Measurements from ENCODE around the gene ZP2.
"Not testable (repeated sequence)": the region's sequence is repeated elsewhere in the genome, so short reads cannot be mapped to it uniquely, and the experiment has no call there.

ZP2 gene

GRCh38 chr16:21197621-21198020 is 13.8 kb downstream of the ZP2 start:
- Histone ChIP-seq H2BK120ac (ENCODE audit: low read depth, low read length) (no peak overlapping the region), H3K4me1 (ENCODE audit: control insufficient read depth in 2 of 2, insufficient read depth in 1 of 2, low read depth in 1 of 2, low read length in 2 of 2) (no peaks in the 10 kb centered on the region), H2BK15ac (ENCODE audit: low read length) (no peak overlapping the region), H3K4ac (ENCODE audit: low read length) (no peak overlapping the region), H3K27me3 (ENCODE audit: control insufficient read depth in 3 of 3, insufficient read depth in 3 of 3, low read depth in 1 of 3, low read length in 3 of 3) (peaks cover 0 to 6% (median 0%) of the 10 kb centered on the region in 3 experiments), H2AK5ac (ENCODE audit: low read depth, low read length) (no peak overlapping the region), H3K36me3 (replicated peaks in 1 of 2; ENCODE audit: control insufficient read depth in 2 of 2, insufficient read depth in 2 of 2, low read length in 2 of 2) (no peaks in the 10 kb centered on the region), H3K27ac (replicated peaks; ENCODE audit: low read length) (no peak overlapping the region), H3K18ac (ENCODE audit: low read length) (no peak overlapping the region), H4K91ac (ENCODE audit: low read depth, low read length, poor library complexity) (no peak overlapping the region), H4K8ac (ENCODE audit: low read depth, low read length) (no peak overlapping the region), H2BK12ac (ENCODE audit: low read length) (no peak overlapping the region), H3K9ac (ENCODE audit: low read depth, low read length, poor library complexity) (no peak overlapping the region), H3K79me1 (ENCODE audit: low read depth, low read length) (no peaks in the 10 kb centered on the region), H3K4me3 (ENCODE audit: low read length in 2 of 2) (no peak overlapping the region), H3K9me3 (replicated peaks in 1 of 2; ENCODE audit: control insufficient read depth in 2 of 2, insufficient read depth in 1 of 2, low read depth in 1 of 2, low read length in 2 of 2) (no peaks in the 10 kb centered on the region), H3K23ac (ENCODE audit: low read depth, low read length, poor library complexity) (no peak overlapping the region), H2AFZ (ENCODE audit: low read length) (no peak overlapping the region), H2BK5ac (ENCODE audit: low read length) (no peak overlapping the region), H3K14ac (ENCODE audit: low read length) (no peak overlapping the region), H3K4me2 (ENCODE audit: insufficient read depth, low read length, poor library complexity, severe bottlenecking) (no peak overlapping the region)
- no peak for DNase-seq (ENCODE audit: low spot score)
- no CpG with 5 or more reads among the region's 3 CpGs for whole genome bisulfite sequencing, 2 donors (ENCODE audit: extremely low coverage in 2 of 2, insufficient read length in 2 of 2, insufficient replicate concordance in 1 of 2)

GRCh38 chr16:21197112-21197511 is 14.3 kb downstream of the ZP2 start:
- Histone ChIP-seq H3K27ac (replicated peaks; ENCODE audit: low read length) (no peak overlapping the region), H3K36me3 (replicated peaks in 1 of 2; ENCODE audit: control insufficient read depth in 2 of 2, insufficient read depth in 2 of 2, low read length in 2 of 2) (no peaks in the 10 kb centered on the region), H3K14ac (ENCODE audit: low read length) (no peak overlapping the region), H2BK12ac (ENCODE audit: low read length) (no peak overlapping the region), H3K4me2 (ENCODE audit: insufficient read depth, low read length, poor library complexity, severe bottlenecking) (no peak overlapping the region), H3K23ac (ENCODE audit: low read depth, low read length, poor library complexity) (no peak overlapping the region), H4K8ac (ENCODE audit: low read depth, low read length) (no peak overlapping the region), H4K91ac (ENCODE audit: low read depth, low read length, poor library complexity) (no peak overlapping the region), H3K4me1 (ENCODE audit: control insufficient read depth in 2 of 2, insufficient read depth in 1 of 2, low read depth in 1 of 2, low read length in 2 of 2) (no peaks in the 10 kb centered on the region), H2BK5ac (ENCODE audit: low read length) (no peak overlapping the region), H2BK120ac (ENCODE audit: low read depth, low read length) (no peak overlapping the region), H2AK5ac (ENCODE audit: low read depth, low read length) (no peak overlapping the region), H3K79me1 (ENCODE audit: low read depth, low read length) (no peaks in the 10 kb centered on the region), H3K9me3 (replicated peaks in 1 of 2; ENCODE audit: control insufficient read depth in 2 of 2, insufficient read depth in 1 of 2, low read depth in 1 of 2, low read length in 2 of 2) (no peaks in the 10 kb centered on the region), H3K4me3 (ENCODE audit: low read length in 2 of 2) (no peak overlapping the region), H2AFZ (ENCODE audit: low read length) (no peak overlapping the region), H2BK15ac (ENCODE audit: low read length) (no peak overlapping the region), H3K18ac (ENCODE audit: low read length) (no peak overlapping the region), H3K4ac (ENCODE audit: low read length) (no peak overlapping the region), H3K27me3 (ENCODE audit: control insufficient read depth in 3 of 3, insufficient read depth in 3 of 3, low read depth in 1 of 3, low read length in 3 of 3) (peaks cover 0 to 3% (median 0%) of the 10 kb centered on the region in 3 experiments), H3K9ac (ENCODE audit: low read depth, low read length, poor library complexity) (no peak overlapping the region)
- WGBS, 2 donors (ENCODE audit: extremely low coverage in 2 of 2, insufficient read length in 2 of 2, insufficient replicate concordance in 1 of 2): no CpG with 5 or more reads among the region's 1 CpG
- DNase-seq (ENCODE audit: low spot score): no peak

GRCh38 chr16:21195330-21195729 is 16.0 kb downstream of the ZP2 start:
- not testable (repeated sequence) for H4K91ac ChIP-seq (ENCODE audit: low read depth, low read length, poor library complexity); H3K9me3 ChIP-seq (replicated peaks in 1 of 2; ENCODE audit: control insufficient read depth in 2 of 2, insufficient read depth in 1 of 2, low read depth in 1 of 2, low read length in 2 of 2); H3K36me3 ChIP-seq (replicated peaks in 1 of 2; ENCODE audit: control insufficient read depth in 2 of 2, insufficient read depth in 2 of 2, low read length in 2 of 2); H3K27me3 ChIP-seq (ENCODE audit: control insufficient read depth in 3 of 3, insufficient read depth in 3 of 3, low read depth in 1 of 3, low read length in 3 of 3); H2BK120ac ChIP-seq (ENCODE audit: low read depth, low read length); H2BK15ac ChIP-seq (ENCODE audit: low read length); H3K18ac ChIP-seq (ENCODE audit: low read length); H2AFZ ChIP-seq (ENCODE audit: low read length); DNase-seq (ENCODE audit: low spot score); H3K4me1 ChIP-seq (ENCODE audit: control insufficient read depth in 2 of 2, insufficient read depth in 1 of 2, low read depth in 1 of 2, low read length in 2 of 2); H3K23ac ChIP-seq (ENCODE audit: low read depth, low read length, poor library complexity); H2BK5ac ChIP-seq (ENCODE audit: low read length); H2AK5ac ChIP-seq (ENCODE audit: low read depth, low read length); H3K4me2 ChIP-seq (ENCODE audit: insufficient read depth, low read length, poor library complexity, severe bottlenecking); H3K27ac ChIP-seq (replicated peaks; ENCODE audit: low read length); H3K4ac ChIP-seq (ENCODE audit: low read length); H3K9ac ChIP-seq (ENCODE audit: low read depth, low read length, poor library complexity); H3K14ac ChIP-seq (ENCODE audit: low read length); H2BK12ac ChIP-seq (ENCODE audit: low read length); H4K8ac ChIP-seq (ENCODE audit: low read depth, low read length); H3K79me1 ChIP-seq (ENCODE audit: low read depth, low read length); H3K4me3 ChIP-seq (ENCODE audit: low read length in 2 of 2)
- WGBS, 2 donors (ENCODE audit: extremely low coverage in 2 of 2, insufficient read length in 2 of 2, insufficient replicate concordance in 1 of 2): no CpG with 5 or more reads among the region's 8 CpGs

- no peak overlapping the region for H3K23ac ChIP-seq (ENCODE audit: low read depth, low read length, poor library complexity)
- no peak overlapping the region for H2BK5ac ChIP-seq (ENCODE audit: low read length)
- no peak overlapping the region for H2AFZ ChIP-seq (ENCODE audit: low read length)
- no peak overlapping the region for H2BK12ac ChIP-seq (ENCODE audit: low read length)
- H3K4me1 ChIP-seq (ENCODE audit: control insufficient read depth in 2 of 2, insufficient read depth in 1 of 2, low read depth in 1 of 2, low read length in 2 of 2): no peaks in the 10 kb centered on the region
- H2BK15ac ChIP-seq (ENCODE audit: low read length): no peak overlapping the region
- no peaks in the 10 kb centered on the region for H3K36me3 ChIP-seq (replicated peaks in 1 of 2; ENCODE audit: control insufficient read depth in 2 of 2, insufficient read depth in 2 of 2, low read length in 2 of 2)
- no peak overlapping the region for H3K27ac ChIP-seq (replicated peaks; ENCODE audit: low read length)
- WGBS, 2 donors (ENCODE audit: extremely low coverage in 2 of 2, insufficient read length in 2 of 2, insufficient replicate concordance in 1 of 2): no CpG with 5 or more reads among the region's 6 CpGs
- no peak overlapping the region for H3K4me3 ChIP-seq (ENCODE audit: low read length in 2 of 2)
- DNase-seq (ENCODE audit: low spot score): no peak
- no peak overlapping the region for H3K9ac ChIP-seq (ENCODE audit: low read depth, low read length, poor library complexity)
- H4K91ac ChIP-seq (ENCODE audit: low read depth, low read length, poor library complexity): no peak overlapping the region
- H3K14ac ChIP-seq (ENCODE audit: low read length): no peak overlapping the region
- no peaks in the 10 kb centered on the region for H3K79me1 ChIP-seq (ENCODE audit: low read depth, low read length)
- H4K8ac ChIP-seq (ENCODE audit: low read depth, low read length): no peak overlapping the region
- H3K4ac ChIP-seq (ENCODE audit: low read length): no peak overlapping the region
- no peak overlapping the region for H3K4me2 ChIP-seq (ENCODE audit: insufficient read depth, low read length, poor library complexity, severe bottlenecking)
- no peak overlapping the region for H2BK120ac ChIP-seq (ENCODE audit: low read depth, low read length)
- no peak overlapping the region for H2AK5ac ChIP-seq (ENCODE audit: low read depth, low read length)
- no peaks in the 10 kb centered on the region for H3K27me3 ChIP-seq (ENCODE audit: control insufficient read depth in 3 of 3, insufficient read depth in 3 of 3, low read depth in 1 of 3, low read length in 3 of 3)
- peaks cover 0 to 2% of the 10 kb centered on the region in 2 donors for H3K9me3 ChIP-seq (replicated peaks in 1 of 2; ENCODE audit: control insufficient read depth in 2 of 2, insufficient read depth in 1 of 2, low read depth in 1 of 2, low read length in 2 of 2)
- H3K18ac ChIP-seq (ENCODE audit: low read length): no peak overlapping the region
These were observed 16.5 kb downstream of the ZP2 start for GRCh38 chr16:21194771-21195301.

All from neuronal stem cell (in vitro differentiated cells).